Measurements from ENCODE around the gene CIP2A. TPM values are rescaled to one million over a fixed set of nuclear protein-coding genes. Genes with fewer than 3 reads are reported as not detected.

The CIP2A gene
- total and polyA plus RNA-seq, 2 of the 8 experiments (the other 6 are each of a cell fraction or from before 2014, with no cell fraction given): 11.9 to 38.0 TPM

- TF ChIP-seq CHD7 (IDR thresholded peaks at IDR 0.05; ENCODE audit: insufficient replicate concordance, low read length) (no peak), RAD21 (IDR thresholded peaks at IDR 0.05 in 1 of 2, conservative IDR thresholded peaks at IDR 0.05 in 1 of 2; ENCODE audit: low read depth in 2 of 2, low read length in 2 of 2) (no peak), SP4 (IDR thresholded peaks at IDR 0.05; ENCODE audit: low read length) (no peak), TAF1 (IDR thresholded peaks at IDR 0.05; ENCODE audit: low read depth, low read length) (no peak), KDM1A (IDR thresholded peaks at IDR 0.05; ENCODE audit: borderline replicate concordance, low read length) (no peak)
Observed at GRCh38 chr3:108513961-108514360, 75.3 kb downstream of the CIP2A start (continued).
